Hepatocyte (in vitro differentiated cells): ENCODE results near the gene TCN2.

Source experiments
- CTCF ChIP-seq: fragments of 200-600 bp; sonication (generic); IDR thresholded peaks from 2 replicates; pipeline ENCODE4 v1.5.1; 2016; ENCODE audit warnings: antibody characterized with exemption, mild to moderate bottlenecking; ENCODE audit not compliant: poor library complexity
- EZH2 ChIP-seq: fragments of 200-600 bp; sonication (generic); IDR thresholded peaks from 2 replicates; pipeline ENCODE4 v1.6.1; 2016; ENCODE audit warnings: antibody characterized with exemption, mild to moderate bottlenecking, borderline replicate concordance
- EZH2phosphoT487 ChIP-seq: fragments of 200-600 bp; sonication (generic); IDR thresholded peaks from one replicate; pipeline ENCODE4 v1.6.1; 2018; ENCODE audit warnings: antibody characterized with exemption, mild to moderate bottlenecking, low read depth, moderate library complexity; ENCODE audit not compliant: unreplicated experiment, severe bottlenecking

GRCh38 chr22:30557243-30557642 is 49.7 kb upstream of the TCN2 start:
- TF ChIP-seq CTCF (no peak), EZH2 (no peak), EZH2phosphoT487 (no peak)
